ENCODE data around the gene MRPS2.
"Not testable (repeated sequence)": the region's sequence is repeated elsewhere in the genome, so short reads cannot be mapped to it uniquely, and the experiment has no call there.

The MRPS2 gene

DNA sequence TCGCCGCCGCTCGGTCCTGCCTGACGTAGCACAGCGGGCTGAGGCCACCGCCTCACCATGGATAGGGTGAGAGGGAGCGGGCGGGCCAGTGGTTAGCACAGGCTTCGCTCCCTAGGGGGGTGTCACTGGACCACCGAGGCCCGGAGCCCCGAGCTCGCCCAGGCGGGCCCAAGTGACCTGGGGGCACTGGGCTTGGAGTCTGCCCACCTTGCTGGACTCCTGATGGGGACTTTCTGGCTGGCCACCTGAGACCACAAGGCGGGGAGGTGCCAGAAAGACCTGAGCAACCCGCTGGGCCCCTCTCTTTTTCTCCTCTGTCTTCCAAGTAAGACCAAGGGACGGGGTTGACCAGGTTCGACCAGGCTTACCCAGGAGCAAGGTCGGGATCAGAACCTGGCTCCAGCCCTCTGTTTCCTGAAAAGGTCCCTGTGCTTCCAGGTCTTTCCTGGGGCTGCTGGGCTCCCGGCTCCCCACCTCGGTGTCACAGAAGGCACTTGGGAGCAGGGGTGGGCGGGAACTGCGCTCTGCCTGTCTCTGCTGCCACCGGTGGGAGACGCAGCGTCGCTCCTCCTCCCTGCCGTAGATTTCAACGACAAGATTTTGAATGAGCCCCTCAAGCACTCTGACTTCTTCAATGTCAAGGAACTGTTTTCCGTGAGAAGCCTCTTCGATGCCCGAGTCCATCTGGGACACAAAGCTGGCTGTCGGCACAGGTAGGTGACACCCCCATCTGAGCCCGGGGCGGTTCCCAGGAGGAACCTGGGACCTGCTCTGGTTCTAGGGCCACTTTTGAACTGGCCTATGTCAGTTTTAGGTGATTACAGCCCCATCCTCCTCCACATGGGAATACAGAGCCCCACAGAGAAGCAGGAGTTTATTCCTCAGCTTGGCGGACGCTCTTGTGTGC, 1.0 kb downstream of the MRPS2 start:
- DNase-seq: no peak

DNA sequence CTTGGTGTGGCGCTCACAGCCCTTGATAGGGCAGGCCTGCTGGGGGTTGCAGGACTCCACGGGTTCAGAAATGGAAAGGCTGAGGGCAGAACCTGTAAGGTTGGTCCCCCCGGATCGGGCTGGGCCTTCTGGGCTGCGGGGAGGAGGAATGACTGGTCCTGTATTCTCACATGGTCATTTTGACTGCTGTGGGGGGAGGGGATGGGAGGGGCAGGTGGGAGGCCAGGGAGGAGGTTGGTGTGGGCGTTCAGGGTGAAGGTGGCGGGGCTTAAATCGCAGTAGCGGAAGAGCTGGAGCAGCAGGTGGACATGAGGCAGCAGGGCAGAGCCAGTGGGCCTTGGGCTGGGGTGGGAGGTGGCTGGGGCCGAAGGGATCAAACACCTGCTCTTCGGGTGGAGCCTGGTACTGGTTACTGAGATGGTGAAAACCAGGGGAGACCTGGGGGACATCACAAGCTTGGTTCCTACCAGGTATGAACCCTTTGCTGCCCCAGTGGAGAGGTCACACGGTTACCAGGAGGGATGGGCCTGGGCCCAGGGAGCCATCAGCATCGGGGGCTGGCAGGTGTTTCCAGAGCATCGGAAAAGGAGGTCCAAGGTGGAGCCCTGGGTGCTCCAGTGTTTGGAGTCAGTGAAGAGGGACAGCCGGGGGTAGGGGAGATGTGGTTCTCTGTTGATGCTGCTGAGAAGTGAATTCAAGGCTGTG, 1.8 kb downstream of the MRPS2 start:
- DNase-seq: no peak

DNA sequence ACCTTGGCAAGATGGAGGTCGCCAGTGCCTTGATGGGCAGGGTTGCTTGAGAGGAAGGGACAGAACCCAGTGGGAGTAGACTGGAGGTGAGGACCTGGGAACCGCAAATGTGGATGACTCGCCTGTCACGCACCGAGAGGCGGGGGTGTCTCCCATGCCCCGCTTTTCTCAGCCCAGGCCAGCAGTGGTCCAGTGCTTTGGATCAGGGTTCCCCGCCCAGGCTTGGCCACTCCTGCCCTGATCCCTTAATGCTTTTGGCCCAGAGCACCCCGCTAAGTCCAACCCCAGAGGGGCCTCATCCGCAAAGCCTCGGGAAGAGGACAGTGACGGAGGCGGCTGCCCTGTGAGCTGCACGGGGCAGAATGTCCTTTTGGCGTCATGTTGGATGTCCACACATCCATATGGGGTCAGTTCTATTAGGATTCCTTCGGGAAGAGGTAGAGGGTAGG, 2.4 kb downstream of the MRPS2 start:
- no peak for DNase-seq

DNA sequence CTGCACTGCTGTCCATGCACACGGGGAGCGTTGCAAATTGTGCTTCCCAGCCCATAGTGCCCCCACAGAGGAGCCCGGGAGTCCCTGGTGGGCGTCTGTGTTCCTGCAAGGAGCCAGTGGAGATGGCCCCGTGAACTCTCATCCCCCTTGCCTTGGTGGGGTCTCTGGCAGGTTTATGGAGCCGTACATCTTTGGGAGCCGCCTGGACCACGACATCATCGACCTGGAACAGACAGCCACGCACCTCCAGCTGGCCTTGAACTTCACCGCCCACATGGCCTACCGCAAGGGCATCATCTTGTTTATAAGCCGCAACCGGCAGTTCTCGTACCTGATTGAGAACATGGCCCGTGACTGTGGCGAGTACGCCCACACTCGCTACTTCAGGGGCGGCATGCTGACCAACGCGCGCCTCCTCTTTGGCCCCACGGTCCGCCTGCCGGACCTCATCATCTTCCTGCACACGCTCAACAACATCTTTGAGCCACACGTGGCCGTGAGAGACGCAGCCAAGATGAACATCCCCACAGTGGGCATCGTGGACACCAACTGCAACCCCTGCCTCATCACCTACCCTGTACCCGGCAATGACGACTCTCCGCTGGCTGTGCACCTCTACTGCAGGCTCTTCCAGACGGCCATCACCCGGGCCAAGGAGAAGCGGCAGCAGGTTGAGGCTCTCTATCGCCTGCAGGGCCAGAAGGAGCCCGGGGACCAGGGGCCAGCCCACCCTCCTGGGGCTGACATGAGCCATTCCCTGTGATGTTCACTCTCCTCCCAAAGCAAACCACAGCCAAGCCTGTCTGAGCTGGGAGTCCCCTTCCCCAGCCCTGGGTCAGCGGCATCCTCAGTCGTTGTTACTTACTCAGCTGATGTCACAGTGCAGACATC, 3.1 kb downstream of the MRPS2 start:
- no peak for DNase-seq

DNA sequence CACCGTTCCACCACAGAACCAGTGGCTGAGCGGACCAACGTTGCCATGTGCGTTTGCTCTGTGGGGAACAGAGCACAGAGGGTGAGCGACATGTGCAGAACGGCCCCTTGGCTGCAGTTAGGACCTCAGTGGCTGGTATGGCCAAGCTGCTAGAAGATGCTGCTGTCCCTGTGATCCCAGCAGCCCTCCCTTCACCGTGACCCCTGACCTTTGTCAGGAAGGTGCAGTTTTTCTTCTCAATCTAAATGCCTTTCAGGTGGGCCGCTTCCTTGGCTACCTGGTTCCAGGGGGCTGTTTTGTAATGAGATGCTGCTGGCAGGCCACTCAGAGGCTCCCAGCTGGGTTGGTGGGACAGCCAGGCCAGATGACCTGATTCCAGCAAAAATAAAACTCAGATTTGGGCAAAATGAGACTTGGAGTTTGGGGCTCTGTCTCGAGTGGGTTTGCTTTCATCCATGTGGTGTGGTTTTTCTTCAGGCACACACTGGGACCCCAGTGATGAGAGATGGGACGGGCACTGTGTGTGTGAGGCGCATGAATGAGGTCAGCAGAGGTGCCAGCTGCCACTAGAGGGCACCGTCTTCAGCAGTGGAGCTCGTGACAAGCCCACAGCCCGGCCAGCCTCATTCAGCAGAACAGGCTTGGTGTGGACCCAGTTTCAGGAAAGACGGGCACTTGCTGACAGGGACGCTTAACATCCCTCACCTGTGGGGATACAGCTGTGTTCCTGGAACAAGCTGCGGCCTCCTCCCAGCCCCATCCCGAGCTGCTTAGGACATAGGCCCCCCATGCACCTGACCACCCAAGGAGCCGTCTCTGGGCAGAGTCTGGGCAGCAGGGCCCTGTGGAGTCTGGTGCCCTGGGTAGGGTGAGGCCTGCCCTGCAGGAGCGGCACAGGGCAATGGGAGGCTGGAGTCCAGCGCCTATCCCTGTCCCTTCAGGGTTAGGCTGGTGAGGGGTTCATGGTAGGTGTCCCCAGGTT, 4.1 kb downstream of the MRPS2 start:
- DNase-seq: no peak

DNA sequence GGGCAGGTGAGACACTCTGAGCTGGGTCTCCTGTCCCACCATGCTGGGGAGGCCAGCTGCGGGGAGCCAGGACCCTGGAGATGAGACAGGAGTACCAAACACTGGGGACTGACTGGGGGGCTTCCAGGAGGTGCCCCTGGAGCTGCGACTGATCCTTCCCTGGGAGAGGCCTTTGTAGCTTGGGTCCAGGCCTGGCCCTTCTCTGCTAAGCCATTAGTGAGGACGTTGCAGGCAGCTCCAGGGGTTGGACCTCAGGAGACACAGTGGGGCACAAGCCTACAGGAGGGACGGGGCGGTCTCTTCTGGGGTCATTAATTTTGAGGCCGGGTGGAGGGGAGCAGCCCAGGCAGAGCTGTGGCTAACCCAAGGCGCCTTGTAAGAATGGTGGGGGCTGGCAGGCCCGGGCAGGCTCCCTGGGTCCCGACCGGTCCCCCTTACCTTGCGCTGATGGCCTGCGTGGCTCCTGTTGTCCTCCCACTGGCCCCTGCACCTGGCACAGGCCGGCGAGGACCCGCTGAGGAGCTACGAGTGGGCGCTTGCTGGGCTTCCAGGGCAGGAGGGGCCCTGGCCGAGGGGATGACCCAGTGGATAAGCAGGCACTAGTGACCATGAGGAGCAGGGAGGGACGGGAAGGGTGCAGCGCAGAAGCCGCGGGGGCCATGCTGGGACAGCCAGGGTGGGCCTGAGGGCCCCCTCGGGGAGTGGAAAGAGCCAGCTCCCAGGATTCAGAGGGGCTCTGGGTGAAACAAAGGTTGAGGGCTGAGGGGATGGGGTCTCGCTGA, 5.1 kb downstream of the MRPS2 start:
- DNase-seq: no peak

DNA sequence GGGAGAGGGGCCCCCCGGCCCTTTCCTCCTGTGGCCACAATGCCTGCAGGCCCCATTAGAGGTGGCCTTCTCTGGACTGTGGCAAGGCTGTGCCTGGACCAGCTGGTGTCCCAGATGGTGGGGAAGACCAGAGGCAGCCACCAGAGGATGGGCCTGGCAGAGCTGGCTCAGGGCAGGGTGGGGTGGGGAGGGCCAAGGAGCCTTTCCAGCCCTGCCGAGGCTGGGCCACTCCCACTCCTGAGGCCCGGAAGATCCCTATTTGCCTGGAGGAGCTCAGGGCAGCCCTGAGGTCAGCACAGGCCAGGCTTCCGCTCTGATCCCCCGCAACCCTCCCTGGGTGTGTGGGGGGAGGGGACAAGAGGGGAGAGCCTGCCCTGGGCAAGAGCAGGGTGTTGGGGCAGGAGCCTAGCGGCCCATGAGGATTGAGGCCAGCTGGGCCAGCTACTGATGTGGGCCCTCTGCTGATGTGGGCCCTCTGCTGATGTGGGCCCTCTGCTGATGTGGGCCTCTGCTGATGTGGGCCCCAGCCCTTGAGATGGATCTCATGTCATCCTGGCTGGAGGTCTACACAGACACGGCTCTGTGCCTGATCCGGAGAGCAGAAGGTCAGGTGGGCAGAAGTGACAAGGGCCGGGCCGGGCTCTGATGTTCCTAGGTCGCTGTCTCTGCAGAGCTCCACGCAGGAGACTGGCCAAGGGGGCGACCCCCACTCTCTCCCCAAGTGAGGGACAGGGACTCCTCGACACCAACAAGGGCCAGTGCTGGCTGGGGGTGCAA, 6.0 kb downstream of the MRPS2 start:
- DNase-seq: no peak

DNA sequence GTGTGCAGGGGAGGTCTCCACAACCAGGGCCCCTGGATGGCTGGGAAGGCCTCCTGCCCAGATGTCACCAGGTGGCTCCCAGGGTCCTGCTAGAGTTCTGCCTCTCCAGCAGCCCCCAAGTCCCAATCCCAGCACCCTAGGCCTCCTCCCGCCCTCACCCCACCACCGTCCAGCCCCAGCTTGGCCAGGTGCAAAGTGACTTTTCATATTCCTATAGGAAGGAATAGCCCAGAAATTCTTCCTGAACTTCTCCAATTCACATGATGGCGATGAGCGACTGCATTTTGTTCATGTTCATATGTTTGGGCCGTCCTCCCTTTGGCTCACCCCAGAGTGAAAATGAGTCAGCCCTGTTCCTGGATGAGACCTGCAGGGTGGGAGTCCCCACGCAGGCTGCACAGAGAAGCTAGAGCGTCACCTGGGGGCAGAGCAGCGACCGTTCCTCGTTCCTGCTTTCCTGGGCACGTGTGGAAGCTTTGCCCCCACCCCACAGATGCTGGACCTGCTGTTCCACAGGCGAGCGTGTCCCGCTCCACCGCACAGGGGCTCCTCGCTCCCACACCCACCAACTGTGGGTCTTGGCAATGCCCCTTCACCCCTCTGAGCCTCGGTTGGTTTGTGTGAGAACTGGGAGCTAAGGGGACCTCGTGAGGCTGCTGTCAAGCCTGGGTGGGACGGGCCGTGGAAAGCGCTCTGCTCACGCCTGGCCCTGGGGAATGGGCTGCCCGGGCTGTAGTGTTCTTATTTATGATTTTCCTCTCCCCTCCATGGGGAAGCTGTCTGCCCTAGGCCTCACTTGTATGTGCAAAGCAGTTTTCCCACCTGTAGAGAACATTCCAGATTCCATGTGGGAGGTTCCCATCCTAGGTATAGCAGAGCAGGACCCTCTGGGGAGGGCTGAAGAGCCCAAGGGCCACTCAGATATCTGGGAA, 6.9 kb downstream of the MRPS2 start:
- no peak for DNase-seq

DNA sequence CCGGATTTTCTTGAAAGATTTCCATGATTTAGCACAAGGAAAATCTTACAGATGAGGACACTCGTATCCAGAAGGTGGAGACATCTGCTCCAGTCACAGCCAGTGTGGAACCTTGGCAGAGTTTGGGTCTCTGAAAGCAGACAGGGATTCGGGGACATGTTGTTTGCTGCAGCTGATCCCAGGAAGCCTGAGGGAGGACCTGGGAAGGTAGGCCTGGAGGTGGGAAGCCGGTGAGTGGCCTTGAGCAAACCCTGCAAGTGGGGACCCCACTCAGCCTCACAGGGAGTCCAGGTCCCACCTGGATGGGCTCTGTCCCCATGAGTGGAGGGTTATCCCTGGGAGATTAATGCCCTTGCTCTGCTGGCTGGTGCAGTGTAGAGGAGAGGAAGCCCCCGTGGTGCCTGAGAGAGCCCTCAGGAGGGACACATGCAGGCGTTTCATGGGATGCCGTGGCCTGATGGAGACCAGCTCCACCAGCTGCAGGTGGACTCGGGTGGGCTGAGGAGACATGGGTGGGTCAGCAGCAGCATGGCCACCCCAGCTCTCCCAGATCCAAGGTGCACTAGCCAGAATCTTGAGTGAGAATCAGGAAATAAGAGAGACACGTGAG, 7.8 kb downstream of the MRPS2 start:
- DNase-seq: no peak

DNA sequence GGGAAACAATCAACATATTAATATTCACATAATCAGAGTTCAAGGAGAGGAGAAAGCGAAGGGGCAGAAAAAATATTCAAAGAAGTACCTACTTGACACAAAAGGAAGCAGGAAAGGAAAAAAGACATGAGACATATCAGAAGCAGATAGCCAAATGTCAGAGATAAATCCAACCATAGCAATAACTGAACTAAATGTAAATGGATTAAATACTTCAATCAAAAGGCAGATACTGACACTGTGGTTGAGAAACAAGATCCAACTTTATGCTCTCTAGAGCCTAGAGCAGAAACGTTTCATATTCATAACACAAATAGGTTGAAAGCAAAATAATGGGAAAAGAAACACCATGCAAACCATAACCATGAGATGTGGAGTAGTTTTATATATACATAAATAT, 9.0 kb downstream of the MRPS2 start:
- DNase-seq: no peak

DNA sequence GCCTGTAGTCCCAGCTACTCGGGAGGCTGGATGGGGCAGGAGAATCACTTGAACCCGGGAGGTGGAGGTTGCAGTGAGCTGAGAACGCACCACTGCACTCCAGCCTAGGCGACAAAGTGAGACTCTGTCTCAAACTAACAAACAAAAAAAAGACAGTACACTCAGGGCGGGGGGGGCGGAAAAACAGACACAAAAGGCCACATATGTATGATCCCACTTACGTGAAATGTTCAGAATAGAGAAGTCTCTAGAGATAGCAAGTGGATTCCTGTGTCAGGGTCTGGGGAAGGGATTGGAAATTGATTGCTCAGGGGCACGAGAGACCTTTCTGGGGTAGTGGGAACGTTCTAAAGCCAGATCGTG, 11.7 kb downstream of the MRPS2 start:
- no peak for DNase-seq

DNA sequence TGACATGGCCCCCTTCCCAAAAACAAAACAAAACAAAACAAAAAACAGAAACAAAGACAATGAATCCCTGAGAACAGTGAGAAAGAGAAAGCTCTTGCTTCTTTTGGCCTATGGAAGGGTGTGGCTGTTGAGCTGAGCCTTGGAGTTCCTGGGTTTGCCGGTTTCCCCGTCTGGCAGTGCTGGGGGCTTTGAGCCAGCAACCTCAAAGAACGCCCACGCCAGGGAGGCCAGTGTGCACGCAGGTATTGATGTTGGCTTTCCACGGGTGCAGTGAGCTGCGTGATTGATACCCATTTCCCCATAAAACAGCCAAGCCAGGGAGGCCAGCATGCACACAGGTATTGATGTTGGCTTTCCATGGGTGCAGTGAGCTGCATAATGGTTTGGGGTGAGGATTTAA, 12.4 kb downstream of the MRPS2 start:
- no peak for DNase-seq

DNA sequence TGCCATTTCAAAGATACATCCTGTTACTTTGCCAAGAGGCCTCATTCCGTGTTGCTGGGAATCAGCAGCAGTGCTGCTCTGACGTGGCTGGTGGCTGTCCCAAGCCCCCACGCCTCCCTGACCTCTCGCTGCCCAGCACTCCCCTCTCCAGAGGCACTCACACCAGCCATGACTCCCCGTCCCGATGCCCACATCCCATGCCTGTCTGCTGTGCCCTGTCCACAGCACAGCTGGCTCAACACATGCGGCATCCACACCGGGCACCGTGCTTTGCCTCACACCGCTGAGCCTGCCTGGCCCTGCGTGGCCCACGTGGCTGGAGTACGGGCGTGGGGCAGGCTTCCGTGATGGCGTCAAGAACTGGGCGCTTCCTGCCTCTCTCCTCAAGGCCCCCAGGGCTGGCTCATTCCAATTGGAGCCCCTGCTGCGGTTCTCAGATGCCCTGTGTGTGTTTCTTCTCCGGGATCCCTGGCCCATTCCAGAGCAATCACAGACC, 12.9 kb downstream of the MRPS2 start:
- no peak for DNase-seq

DNA sequence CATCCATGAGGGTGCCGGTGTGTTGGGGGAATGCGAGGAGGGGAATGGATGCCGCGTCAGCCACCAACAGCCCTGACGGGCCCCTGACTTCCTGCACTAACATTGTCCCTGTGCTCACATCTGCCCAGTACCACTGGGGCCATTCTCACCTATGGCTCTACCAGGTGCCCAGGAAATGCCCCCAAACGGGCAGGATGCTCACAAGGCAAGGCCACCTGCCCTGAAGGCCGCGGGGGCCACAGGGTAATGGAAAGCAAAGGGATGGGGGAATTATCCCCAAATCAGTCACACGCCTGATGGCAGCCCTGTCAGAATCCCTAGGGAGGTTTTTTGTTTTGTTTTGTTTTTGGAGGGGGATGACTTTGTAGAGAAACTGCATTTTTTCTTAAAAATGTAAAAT, 13.4 kb downstream of the MRPS2 start:
- not testable (repeated sequence) for DNase-seq

DNA sequence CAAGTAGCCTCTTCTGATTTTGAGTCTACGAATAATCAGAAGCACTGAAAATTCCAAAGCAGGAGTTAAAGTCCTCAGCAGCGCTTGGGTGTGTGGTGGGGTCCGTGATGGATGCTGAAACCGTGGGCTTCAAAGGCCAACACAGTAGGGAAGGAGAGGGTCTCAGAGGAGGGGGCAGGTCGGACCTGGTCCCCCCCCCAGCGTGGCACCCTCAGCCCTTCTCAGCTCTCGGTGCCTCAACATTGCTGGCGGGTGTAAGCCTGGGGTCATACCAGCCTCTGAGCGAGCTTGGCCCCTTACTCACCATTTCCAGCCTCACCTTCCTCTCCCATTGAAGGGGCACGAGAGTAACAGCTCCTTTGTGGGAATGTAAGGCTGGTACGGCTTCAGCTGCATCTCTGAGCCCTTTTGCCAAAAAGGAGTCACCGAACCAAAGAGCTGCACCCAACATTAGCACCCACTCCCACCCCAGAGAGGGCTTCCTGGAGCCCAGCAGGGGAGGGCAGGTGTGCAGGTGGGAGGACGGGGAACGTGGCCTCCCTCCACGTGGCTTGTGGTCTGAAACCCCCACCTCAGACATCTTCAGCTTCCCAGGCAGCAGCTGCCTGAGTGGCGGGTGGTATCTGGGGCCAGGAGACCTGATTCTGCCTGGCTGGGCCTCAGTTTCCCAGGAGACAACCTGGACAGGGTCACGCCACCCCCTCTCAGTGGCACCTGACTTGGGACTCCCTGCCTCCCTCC, 14.0 kb downstream of the MRPS2 start:
- DNase-seq: no peak

DNA sequence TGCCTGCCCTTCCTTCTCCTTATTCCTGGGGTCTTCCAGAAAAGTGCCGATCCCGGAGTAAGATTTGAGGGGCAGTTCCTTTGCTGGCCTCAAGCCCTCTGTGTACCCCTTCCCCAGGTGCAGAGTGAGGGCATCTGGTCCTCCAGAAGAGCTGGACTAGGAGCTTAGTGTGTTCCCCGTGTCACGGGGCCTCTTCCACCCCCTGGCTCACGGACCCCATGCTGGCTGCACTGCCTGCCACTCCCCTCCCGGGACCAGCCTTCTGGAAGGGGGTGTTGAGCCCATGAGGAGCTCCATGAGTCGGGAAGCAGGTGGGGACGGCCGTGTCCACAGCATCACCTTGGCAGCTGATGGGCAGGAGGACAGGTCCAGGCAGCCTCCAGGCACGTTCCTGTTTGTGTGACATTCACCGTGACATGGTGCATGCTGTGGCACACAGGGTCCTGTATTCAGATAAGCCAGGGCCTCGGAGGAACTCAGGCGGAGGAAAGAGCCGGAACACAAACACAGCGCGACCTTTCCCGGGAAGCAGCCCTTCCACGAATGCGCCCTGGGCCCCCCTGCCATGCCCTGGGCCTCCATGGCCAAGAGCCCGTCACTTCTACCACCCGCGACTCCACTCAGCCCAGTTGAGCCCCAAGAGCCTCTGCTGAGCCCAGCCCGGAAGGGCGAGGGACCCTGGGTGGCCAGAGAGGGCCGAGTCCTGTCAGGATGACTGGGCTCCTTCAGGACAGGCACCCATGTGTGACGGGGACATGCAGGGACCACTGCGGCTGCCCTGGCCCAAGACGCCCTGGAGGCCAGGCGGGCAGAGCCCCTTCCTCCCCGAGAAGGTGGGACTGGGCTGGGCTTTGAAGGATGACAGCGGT, 14.8 kb downstream of the MRPS2 start:
- DNase-seq: no peak

All from NCI-H446 treated with DMSO at 0.1 percent for 48 hours (cell line).